ENCODE measurements around the gene NPL. TPM values are rescaled to one million over a fixed set of nuclear protein-coding genes. Genes with fewer than 3 reads are reported as not detected.

Gene NPL
- total and polyA plus RNA-seq, 2 donors (not counting 3 experiments of a cell fraction or from before 2014, with no cell fraction given), result 0.14 to 0.75 TPM

DNA sequence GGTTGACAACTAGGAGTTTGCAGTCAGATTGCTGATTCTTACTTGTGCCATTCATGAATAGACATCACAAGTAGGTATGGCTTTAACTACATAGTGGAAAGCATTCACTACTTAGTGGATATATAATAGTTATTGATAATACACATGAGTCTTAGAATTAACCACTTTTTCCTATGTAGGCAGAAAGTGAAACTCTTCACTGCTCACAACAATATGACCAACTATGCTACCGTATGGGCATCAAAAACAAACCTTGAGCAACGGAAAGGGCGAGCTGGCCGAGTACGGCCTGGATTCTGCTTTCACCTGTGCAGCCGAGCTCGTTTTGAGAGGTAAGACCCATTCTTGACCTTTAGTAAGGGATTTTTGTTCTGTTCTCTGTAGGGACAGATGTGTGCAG is 88.3 kb downstream of the NPL start:
- no peaks in the 10 kb centered on the region for H3K9me3 ChIP-seq (replicated peaks; ENCODE audit: control insufficient read depth, insufficient read depth, low read length)
- ChIA-PET CTCF (no interaction called here), POLR2A (no interaction called here)
- H3K27ac ChIP-seq (ENCODE audit: insufficient read depth, low read depth, low read length), result no peak overlapping the region
- dilution Hi-C loops (cut with MboI; ENCODE audit: extremely low pct_ligation_motif_present, low sequenced_read_pairs) (no loop called here), intact Hi-C loops (cut with micrococcal nuclease) (no loop called here)
- TF ChIP-seq MAX (IDR thresholded peaks at IDR 0.05; ENCODE audit: insufficient read depth, insufficient read length), result no peak
- TF ChIP-seq JUN (IDR thresholded peaks at IDR 0.05; ENCODE audit: borderline replicate concordance, insufficient read depth, insufficient read length, low read depth), result no peak
- TF ChIP-seq, protein P1, sequence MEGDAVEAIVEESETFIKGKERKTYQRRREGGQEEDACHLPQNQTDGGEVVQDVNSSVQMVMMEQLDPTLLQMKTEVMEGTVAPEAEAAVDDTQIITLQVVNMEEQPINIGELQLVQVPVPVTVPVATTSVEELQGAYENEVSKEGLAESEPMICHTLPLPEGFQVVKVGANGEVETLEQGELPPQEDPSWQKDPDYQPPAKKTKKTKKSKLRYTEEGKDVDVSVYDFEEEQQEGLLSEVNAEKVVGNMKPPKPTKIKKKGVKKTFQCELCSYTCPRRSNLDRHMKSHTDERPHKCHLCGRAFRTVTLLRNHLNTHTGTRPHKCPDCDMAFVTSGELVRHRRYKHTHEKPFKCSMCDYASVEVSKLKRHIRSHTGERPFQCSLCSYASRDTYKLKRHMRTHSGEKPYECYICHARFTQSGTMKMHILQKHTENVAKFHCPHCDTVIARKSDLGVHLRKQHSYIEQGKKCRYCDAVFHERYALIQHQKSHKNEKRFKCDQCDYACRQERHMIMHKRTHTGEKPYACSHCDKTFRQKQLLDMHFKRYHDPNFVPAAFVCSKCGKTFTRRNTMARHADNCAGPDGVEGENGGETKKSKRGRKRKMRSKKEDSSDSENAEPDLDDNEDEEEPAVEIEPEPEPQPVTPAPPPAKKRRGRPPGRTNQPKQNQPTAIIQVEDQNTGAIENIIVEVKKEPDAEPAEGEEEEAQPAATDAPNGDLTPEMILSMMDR (IDR thresholded peaks at IDR 0.05; ENCODE audit: extremely low read depth in 1 of 2, insufficient read depth in 1 of 2, low read depth in 1 of 2, low read length in 2 of 2), result no peak
- TF ChIP-seq EZH2 (IDR thresholded peaks at IDR 0.05; ENCODE audit: borderline replicate concordance, low read depth, low read length, severe bottlenecking), result no peak
- TF ChIP-seq MYC (IDR thresholded peaks at IDR 0.05; ENCODE audit: low read depth, low read length), result no peak
- no peak for TF ChIP-seq FOS (IDR thresholded peaks at IDR 0.05; ENCODE audit: borderline replicate concordance, insufficient read depth, low read length)
- TF ChIP-seq GATA2 (IDR thresholded peaks at IDR 0.05; ENCODE audit: insufficient read depth, insufficient read length, low read depth, low read length), result no peak
- TF ChIP-seq POLR2A (IDR thresholded peaks at IDR 0.05; ENCODE audit: low read depth, low read length), result no peak
- no peaks in the 10 kb centered on the region for H3K4me1 ChIP-seq (ENCODE audit: control insufficient read depth, extremely low read depth, insufficient read depth, low read length)
- H3K9ac ChIP-seq (replicated peaks; ENCODE audit: extremely low read depth, insufficient read depth, low read length), result no peak overlapping the region
- DNase-seq (ENCODE audit: low read depth, low spot score) (no peak), FAIRE-seq (no peak)
- H3K36me3 ChIP-seq (ENCODE audit: control insufficient read depth in 2 of 2, extremely low read depth in 1 of 2, insufficient read depth in 2 of 2, low read length in 2 of 2), result peaks cover 41 to 78% of the 10 kb centered on the region in 2 experiments
- no TSS peak for BruUV-seq (replicated peaks)
- H3K4me3 ChIP-seq (replicated peaks in 1 of 3; ENCODE audit: insufficient read depth in 1 of 3, low read depth in 1 of 3, low read length in 3 of 3), result no peak overlapping the region
- H3K4me2 ChIP-seq (ENCODE audit: insufficient read depth, low read length), result no peak overlapping the region
- no peaks in the 10 kb centered on the region for H3K27me3 ChIP-seq (ENCODE audit: control insufficient read depth in 2 of 2, insufficient read depth in 2 of 2, low read length in 2 of 2)
- H4K20me1 ChIP-seq (replicated peaks; ENCODE audit: control insufficient read depth, extremely low read depth, insufficient read depth, low read length), result peaks cover 3% of the 10 kb centered on the region
- H3K79me2 ChIP-seq (ENCODE audit: control insufficient read depth, insufficient read depth, low read length), result peaks cover 9% of the 10 kb centered on the region
- H2AFZ ChIP-seq (ENCODE audit: low read depth, low read length), result no peak overlapping the region
- no peaks in the 10 kb centered on the region for H3K9me1 ChIP-seq (replicated peaks; ENCODE audit: control insufficient read depth, extremely low read depth, insufficient read depth, low read length)

Other genes with a start within 250 kb of the NPL start
- 1.3 and 1.9 TPM in 2 replicates for gene RNASEL, start 200.5 kb upstream of the NPL start, total RNA-seq
- gene RNASEL, start 200.5 kb upstream of the NPL start, polyA plus RNA-seq, result 0.38 and 0.59 TPM in 2 replicates
- gene RGS16, start 185.4 kb upstream of the NPL start, total RNA-seq, result not detected in 2 replicates
- not detected in 2 replicates for gene RGS16, start 185.4 kb upstream of the NPL start, polyA plus RNA-seq
- gene RGS8, start 105.2 kb upstream of the NPL start, total RNA-seq, result not detected in 2 replicates
- not detected in 2 replicates for gene RGS8, start 105.2 kb upstream of the NPL start, polyA plus RNA-seq
- 219 and 220 TPM in 2 replicates for gene DHX9, start 49.6 kb downstream of the NPL start, total RNA-seq
- 93.1 and 142 TPM in 2 replicates for gene DHX9, start 49.6 kb downstream of the NPL start, polyA plus RNA-seq
- gene SHCBP1L, start 163.4 kb downstream of the NPL start, total RNA-seq, result not detected in 2 replicates
- 0.11 TPM in 1 of 2 replicates, not detected in the other for gene SHCBP1L, start 163.4 kb downstream of the NPL start, polyA plus RNA-seq
- gene LAMC1, start 233.6 kb downstream of the NPL start, total RNA-seq, result 202 and 216 TPM in 2 replicates
- 81.6 and 92.5 TPM in 2 replicates for gene LAMC1, start 233.6 kb downstream of the NPL start, polyA plus RNA-seq